A549 treated with RU486 at 1 μM for 4 hours (cell line): Measurements from ENCODE around the gene GPR75. TPM values are rescaled to one million over a fixed set of nuclear protein-coding genes. Genes with fewer than 3 reads are reported as not detected.

Source experiments
- total RNA-seq: library from RNA; stranded (reverse); fragments of 200-300 nt; extraction: Qiagen RNA extraction; gene quantifications from 5 replicates; pipeline ENCODE4 v1.2.3, GENCODE V29; 2022; ENCODE audit warnings: low read depth

The GPR75 gene
- 1.5 to 1.6 TPM (median 1.6 TPM) in 5 replicates for total RNA-seq

DNA sequence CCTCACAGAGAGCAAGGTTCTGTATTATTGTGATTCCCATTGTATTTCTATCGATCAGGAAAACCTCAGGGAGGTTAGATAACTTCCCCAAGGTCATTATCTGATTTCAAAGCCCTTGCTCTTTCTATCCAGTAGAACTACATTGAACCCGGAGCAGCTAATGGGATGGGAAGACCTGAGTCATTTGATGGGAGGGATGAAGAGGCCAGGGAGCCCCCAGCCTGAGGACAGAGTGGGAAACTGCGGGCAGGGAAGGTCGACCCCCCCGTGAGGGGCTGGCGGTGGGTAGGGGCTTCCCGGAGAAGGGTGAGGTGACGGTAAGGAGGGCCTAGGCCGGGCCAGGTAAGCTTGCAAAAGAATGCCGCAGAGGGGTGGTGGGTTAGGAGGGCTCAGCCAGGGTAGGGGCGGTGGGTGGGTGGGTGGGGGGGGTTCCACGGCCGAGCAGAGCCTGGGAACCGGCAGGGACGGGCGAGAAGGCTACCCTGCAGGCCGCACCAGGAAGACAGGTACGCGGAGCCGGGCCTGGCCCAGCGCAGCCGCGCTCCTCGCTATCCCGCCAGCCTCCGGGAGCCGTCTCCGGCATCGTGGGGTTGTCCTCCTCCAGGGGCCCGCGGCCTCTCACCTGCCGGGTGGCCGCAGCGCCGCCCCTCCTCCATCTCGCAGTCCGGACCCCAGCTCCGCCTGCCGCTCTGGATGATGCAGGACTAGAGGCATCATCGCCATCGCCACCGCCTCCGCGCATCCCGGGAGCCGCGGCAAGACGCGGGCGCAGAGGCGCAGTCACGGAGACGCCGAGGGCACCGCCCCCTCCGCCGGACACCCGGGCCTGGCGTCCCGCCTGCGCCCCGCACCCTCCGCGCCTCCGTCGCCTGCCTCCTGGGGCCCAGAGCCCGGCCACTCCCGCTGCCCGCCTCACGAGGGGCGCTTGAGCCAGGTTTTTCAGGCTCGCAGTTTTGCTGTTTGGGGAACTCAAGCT, at the start of gene GPR75:
Gene GPR75 (minus strand): TSS at position 762 of the 976 bp plus-strand sequence. CDS start 5,211 bp downstream, outside the sequence.

Other genes with a start within 250 kb of the GPR75 start
- 7.1 to 15.1 TPM (median 13.4 TPM) in 5 replicates for gene CHAC2, start 92.2 kb downstream of the GPR75 start, total RNA-seq
- 9.1 to 14.2 TPM (median 12.6 TPM) in 5 replicates for gene ASB3, start 73.0 kb downstream of the GPR75 start, total RNA-seq
- gene ERLEC1, start 72.9 kb downstream of the GPR75 start, total RNA-seq = 38.6 to 66.0 TPM (median 59.2 TPM) in 5 replicates
- 32.9 to 46.0 TPM (median 42.2 TPM) in 5 replicates for gene PSME4, start 111.0 kb upstream of the GPR75 start, total RNA-seq